ENCODE measurements around the gene CDK11A. TPM values are rescaled to one million over a fixed set of nuclear protein-coding genes. Genes with fewer than 3 reads are reported as not detected.
"Not testable (repeated sequence)": the region's sequence is repeated elsewhere in the genome, so short reads cannot be mapped to it uniquely, and the experiment has no call there.

Gene CDK11A
- polyA plus RNA-seq, 1 of the 3 experiments (the other 2 are of a cell fraction), result 24.0 TPM

DNA sequence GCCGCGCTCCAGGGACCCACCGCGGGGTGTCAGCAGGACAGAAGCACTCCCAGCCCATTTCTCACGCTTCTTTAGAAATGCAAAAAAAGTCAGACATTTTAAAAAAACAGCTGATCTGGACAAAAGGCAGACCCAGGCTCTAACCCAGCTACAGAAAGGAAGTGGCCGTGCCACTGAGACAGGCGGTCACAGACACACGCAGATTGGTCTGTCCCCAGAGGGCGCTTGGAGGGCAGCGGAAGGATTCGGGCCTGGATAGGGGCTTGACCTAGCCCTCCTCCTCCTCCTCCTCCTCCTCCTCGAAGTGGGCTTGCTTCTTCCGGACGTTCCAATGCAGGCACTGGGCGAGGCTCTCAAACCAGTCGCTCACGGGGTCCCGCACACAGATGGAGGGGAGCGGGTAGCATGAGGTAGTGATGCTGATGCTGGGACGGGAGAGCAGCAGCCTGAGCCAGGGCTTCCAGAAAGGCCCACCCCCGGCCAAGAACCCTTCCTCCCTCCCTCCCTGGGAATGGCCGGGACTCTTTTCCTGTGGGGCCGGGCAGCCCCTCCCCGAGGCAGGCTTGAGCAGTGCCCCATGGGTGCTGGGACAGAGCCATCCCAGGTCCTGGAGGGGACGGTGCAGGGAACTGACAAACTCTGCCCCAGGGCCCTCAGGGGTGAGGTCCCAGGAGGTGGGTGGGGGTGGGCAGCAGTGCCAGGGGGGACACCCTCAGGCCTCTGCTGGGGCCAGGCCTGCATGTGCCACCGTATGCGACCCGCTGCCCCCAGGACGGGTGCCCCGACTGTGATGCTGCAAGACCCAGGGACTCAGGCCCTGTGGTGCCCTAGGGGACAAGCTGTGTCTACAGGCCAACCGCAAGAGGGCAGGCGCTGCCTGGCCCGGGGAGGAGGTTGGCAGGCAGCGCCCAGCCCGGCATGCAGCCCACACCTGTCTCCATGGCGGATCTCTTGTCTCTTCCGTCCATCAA is 28.8 kb upstream of the CDK11A start:
- Histone ChIP-seq H2AFZ (ENCODE audit: low read depth) (no peak overlapping the region), H3K9me2 (no peaks in the 10 kb centered on the region), H3K79me2 (ENCODE audit: insufficient read depth) (no peaks in the 10 kb centered on the region), H3K9me3 (no peaks in the 10 kb centered on the region), H3K4me1 (ENCODE audit: control insufficient read depth in 1 of 2, insufficient read depth in 2 of 2, low read depth in 1 of 2, low read length in 1 of 2) (no peaks in the 10 kb centered on the region), H4K20me1 (ENCODE audit: insufficient read depth) (no peaks in the 10 kb centered on the region), H3K27ac (ENCODE audit: low read depth in 2 of 2, low read length in 1 of 2) (no peak overlapping the region; a peak in 1 of 4 replicates), H3K9ac (no peak overlapping the region), H3K36me3 (replicated peaks in 1 of 2; ENCODE audit: control insufficient read depth in 1 of 2, insufficient read depth in 2 of 2, low read length in 1 of 2) (peaks cover 0 to 33% of the 10 kb centered on the region in 2 experiments), H3F3A (replicated peaks; ENCODE audit: insufficient read depth) (no peaks in the 10 kb centered on the region), H3K4me3 (ENCODE audit: low read depth in 2 of 2, low read length in 1 of 2) (no peak overlapping the region), H3K27me3 (ENCODE audit: insufficient read depth) (no peaks in the 10 kb centered on the region), H3K4me2 (no peak overlapping the region)
- DNase-seq, result no peak
- ChIA-PET POLR2A (no interaction called here), CTCF (interaction anchor here (0.7 to 0.9 kb wide), 2 partner anchors 153 kb away, joined by 3 to 5 read pairs; no protein-coding TSS in a partner anchor)
- TF ChIP-seq USF1 (IDR thresholded peaks at IDR 0.05; ENCODE audit: borderline replicate concordance, low read depth), result no peak
- WGBS (ENCODE audit: low lambda C conversion rate), result 95% methylated on average over 22 of the region's 37 CpGs

GRCh38 chr1:1752190-1752589 is 28.0 kb upstream of the CDK11A start:
- POLR2A ChIA-PET, result no interaction called here

DNA sequence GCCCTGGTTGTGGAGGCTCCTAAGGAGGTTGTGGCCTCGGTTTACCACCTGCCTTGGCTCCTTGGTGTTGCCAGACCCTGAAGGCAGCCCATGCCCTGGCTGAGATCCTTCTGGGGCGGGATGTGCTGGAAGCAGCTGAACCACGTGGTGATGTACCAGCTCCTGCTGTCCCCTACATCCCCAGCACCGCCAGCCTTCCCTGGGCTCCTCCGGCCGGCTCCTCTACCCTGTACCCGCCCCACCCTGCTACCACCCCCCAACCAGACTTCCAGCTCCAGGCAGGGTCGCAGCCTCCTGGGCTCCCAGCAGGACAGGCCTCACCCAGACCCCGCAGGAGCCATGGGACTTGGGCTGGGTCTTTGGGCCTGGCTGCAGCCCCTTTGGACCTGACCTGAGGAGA is 25.8 kb upstream of the CDK11A start:
- H3K4me1 ChIP-seq (ENCODE audit: control insufficient read depth in 1 of 2, insufficient read depth in 2 of 2, low read depth in 1 of 2, low read length in 1 of 2); H3K27ac ChIP-seq (ENCODE audit: low read depth in 2 of 2, low read length in 1 of 2); H3K79me2 ChIP-seq (ENCODE audit: insufficient read depth); H3K9me2 ChIP-seq; H2AFZ ChIP-seq (ENCODE audit: low read depth); POLR2A ChIA-PET; H3K9me3 ChIP-seq; H3F3A ChIP-seq (replicated peaks; ENCODE audit: insufficient read depth); H3K4me2 ChIP-seq; DNase-seq; CTCF ChIA-PET; H4K20me1 ChIP-seq (ENCODE audit: insufficient read depth); H3K27me3 ChIP-seq (ENCODE audit: insufficient read depth); H3K9ac ChIP-seq; H3K4me3 ChIP-seq (ENCODE audit: low read depth in 2 of 2, low read length in 1 of 2): not testable (repeated sequence)
- peaks cover 0 to 17% of the 10 kb centered on the region in 2 experiments for H3K36me3 ChIP-seq (replicated peaks in 1 of 2; ENCODE audit: control insufficient read depth in 1 of 2, insufficient read depth in 2 of 2, low read length in 1 of 2)
- WGBS (ENCODE audit: low lambda C conversion rate), result 81% methylated on average over 8 of the region's 9 CpGs

More at GRCh38 chr1:1752190-1752589, 28.0 kb upstream of the CDK11A start:
- H3K27ac ChIP-seq (ENCODE audit: low read depth in 2 of 2, low read length in 1 of 2), result no peak overlapping the region
- no peak overlapping the region for H3K9ac ChIP-seq
- H3K4me3 ChIP-seq (ENCODE audit: low read depth in 2 of 2, low read length in 1 of 2), result no peak overlapping the region
- H3K79me2 ChIP-seq (ENCODE audit: insufficient read depth), result no peaks in the 10 kb centered on the region
- 95% methylated on average over 11 of the region's 11 CpGs for WGBS (ENCODE audit: low lambda C conversion rate)
- H3K9me3 ChIP-seq, result no peaks in the 10 kb centered on the region
- no peak for DNase-seq
- no peaks in the 10 kb centered on the region for H3F3A ChIP-seq (replicated peaks; ENCODE audit: insufficient read depth)
- peaks cover 0 to 33% of the 10 kb centered on the region in 2 experiments for H3K36me3 ChIP-seq (replicated peaks in 1 of 2; ENCODE audit: control insufficient read depth in 1 of 2, insufficient read depth in 2 of 2, low read length in 1 of 2)
- H3K4me2 ChIP-seq, result no peak overlapping the region
- no peaks in the 10 kb centered on the region for H3K27me3 ChIP-seq (ENCODE audit: insufficient read depth)
- H3K4me1 ChIP-seq (ENCODE audit: control insufficient read depth in 1 of 2, insufficient read depth in 2 of 2, low read depth in 1 of 2, low read length in 1 of 2), result no peaks in the 10 kb centered on the region
- no peaks in the 10 kb centered on the region for H3K9me2 ChIP-seq
- CTCF ChIA-PET, result interaction anchor here (0.7 kb wide), 1 partner anchor 154 kb away, joined by 5 read pairs; no protein-coding TSS in a partner anchor
- no peaks in the 10 kb centered on the region for H4K20me1 ChIP-seq (ENCODE audit: insufficient read depth)
- H2AFZ ChIP-seq (ENCODE audit: low read depth), result no peak overlapping the region
- TF ChIP-seq NRF1 (IDR thresholded peaks at IDR 0.05; ENCODE audit: low read depth, low read length) (no peak), MAX (IDR thresholded peaks at IDR 0.05; ENCODE audit: low read depth) (no peak), GABPA (IDR thresholded peaks at IDR 0.05; ENCODE audit: low read depth) (no peak)

All from SK-N-SH (cell line).